Measurements from ENCODE around the gene STAC.

DNA sequence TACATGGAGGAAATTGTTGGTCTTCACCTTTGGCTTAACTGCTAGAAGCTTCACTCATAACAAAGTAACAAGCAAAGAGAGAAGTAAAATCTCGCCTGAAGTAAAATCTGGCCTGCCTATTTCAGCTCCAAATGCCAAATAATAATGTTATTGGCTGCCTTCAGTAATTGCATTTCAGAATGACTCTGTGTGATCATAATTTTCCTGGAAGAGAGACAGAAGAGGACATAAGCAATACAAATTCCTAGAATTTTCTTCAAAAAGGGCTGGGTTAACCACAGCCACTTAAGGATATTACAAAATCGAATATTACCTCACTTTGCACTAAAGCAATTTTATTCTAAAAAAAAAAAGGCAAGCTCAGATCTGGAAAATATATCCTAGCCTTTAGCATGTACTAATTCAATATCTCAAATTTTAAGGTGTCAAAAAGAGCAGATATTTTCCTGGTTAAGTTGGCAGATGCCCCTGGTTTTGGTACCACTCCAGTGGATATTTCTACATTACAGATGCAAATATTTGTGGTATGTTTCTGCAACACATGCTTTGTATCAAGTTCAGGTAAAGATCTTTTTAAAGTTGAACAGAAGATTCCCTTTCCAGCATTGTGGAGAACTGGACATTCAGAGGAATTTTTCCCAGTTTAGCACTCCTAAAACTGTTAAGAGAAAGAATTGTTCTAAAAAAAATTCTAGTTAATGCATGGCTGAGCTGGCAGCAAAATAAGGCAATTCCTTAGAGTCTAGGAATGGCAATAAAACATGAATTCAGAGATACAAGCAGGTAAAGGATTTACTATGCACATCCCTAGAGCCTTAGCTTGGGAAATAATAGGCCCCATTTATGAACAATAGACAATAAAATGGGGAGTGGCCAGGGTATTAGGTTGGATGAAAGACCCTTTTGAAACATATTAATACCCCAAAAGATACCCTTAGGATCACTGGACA lies 116.7 kb downstream of the STAC start:
- TF ChIP-seq PPARA (CRISPR knock-in tag; IDR thresholded peaks at IDR 0.05; ENCODE audit: borderline replicate concordance), result no peak
- no peak for TF ChIP-seq ZFP30 (CRISPR knock-in tag; IDR thresholded peaks at IDR 0.05)
- no peak for TF ChIP-seq ZC3H10 (CRISPR knock-in tag; IDR thresholded peaks at IDR 0.05)
- TF ChIP-seq, protein P1, sequence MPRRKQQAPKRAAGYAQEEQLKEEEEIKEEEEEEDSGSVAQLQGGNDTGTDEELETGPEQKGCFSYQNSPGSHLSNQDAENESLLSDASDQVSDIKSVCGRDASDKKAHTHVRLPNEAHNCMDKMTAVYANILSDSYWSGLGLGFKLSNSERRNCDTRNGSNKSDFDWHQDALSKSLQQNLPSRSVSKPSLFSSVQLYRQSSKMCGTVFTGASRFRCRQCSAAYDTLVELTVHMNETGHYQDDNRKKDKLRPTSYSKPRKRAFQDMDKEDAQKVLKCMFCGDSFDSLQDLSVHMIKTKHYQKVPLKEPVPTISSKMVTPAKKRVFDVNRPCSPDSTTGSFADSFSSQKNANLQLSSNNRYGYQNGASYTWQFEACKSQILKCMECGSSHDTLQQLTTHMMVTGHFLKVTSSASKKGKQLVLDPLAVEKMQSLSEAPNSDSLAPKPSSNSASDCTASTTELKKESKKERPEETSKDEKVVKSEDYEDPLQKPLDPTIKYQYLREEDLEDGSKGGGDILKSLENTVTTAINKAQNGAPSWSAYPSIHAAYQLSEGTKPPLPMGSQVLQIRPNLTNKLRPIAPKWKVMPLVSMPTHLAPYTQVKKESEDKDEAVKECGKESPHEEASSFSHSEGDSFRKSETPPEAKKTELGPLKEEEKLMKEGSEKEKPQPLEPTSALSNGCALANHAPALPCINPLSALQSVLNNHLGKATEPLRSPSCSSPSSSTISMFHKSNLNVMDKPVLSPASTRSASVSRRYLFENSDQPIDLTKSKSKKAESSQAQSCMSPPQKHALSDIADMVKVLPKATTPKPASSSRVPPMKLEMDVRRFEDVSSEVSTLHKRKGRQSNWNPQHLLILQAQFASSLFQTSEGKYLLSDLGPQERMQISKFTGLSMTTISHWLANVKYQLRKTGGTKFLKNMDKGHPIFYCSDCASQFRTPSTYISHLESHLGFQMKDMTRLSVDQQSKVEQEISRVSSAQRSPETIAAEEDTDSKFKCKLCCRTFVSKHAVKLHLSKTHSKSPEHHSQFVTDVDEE (CRISPR knock-in tag; IDR thresholded peaks at IDR 0.05), result no peak
- TF ChIP-seq, protein P2, sequence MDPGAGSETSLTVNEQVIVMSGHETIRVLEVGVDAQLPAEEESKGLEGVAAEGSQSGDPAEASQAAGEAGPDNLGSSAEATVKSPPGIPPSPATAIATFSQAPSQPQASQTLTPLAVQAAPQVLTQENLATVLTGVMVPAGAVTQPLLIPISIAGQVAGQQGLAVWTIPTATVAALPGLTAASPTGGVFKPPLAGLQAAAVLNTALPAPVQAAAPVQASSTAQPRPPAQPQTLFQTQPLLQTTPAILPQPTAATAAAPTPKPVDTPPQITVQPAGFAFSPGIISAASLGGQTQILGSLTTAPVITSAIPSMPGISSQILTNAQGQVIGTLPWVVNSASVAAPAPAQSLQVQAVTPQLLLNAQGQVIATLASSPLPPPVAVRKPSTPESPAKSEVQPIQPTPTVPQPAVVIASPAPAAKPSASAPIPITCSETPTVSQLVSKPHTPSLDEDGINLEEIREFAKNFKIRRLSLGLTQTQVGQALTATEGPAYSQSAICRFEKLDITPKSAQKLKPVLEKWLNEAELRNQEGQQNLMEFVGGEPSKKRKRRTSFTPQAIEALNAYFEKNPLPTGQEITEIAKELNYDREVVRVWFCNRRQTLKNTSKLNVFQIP (CRISPR knock-in tag; IDR thresholded peaks at IDR 0.05; ENCODE audit: borderline replicate concordance, low read depth), result no peak
- TF ChIP-seq OSR1 (CRISPR knock-in tag; IDR thresholded peaks at IDR 0.05), result no peak
- peak; percentile 37; the same call in 1 of the 2 replicates for TF ChIP-seq ZFP3 (CRISPR knock-in tag; IDR thresholded peaks at IDR 0.05)
- TF ChIP-seq, protein P3, sequence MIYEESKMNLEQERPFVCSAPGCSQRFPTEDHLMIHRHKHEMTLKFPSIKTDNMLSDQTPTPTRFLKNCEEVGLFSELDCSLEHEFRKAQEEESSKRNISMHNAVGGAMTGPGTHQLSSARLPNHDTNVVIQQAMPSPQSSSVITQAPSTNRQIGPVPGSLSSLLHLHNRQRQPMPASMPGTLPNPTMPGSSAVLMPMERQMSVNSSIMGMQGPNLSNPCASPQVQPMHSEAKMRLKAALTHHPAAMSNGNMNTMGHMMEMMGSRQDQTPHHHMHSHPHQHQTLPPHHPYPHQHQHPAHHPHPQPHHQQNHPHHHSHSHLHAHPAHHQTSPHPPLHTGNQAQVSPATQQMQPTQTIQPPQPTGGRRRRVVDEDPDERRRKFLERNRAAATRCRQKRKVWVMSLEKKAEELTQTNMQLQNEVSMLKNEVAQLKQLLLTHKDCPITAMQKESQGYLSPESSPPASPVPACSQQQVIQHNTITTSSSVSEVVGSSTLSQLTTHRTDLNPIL (CRISPR knock-in tag; IDR thresholded peaks at IDR 0.05; ENCODE audit: low read depth), result peak; percentile 83
- TF ChIP-seq TCF4 (CRISPR knock-in tag; IDR thresholded peaks at IDR 0.05; ENCODE audit: borderline replicate concordance), result peak; percentile 67

All from SK-N-SH treated with all-trans-retinoic acid at 6 μM for 48 hours (cell line).